ENCODE results near the gene CCDC12. TPM values are rescaled to one million over a fixed set of nuclear protein-coding genes. Genes with fewer than 3 reads are reported as not detected.

CCDC12 gene
- total and polyA plus RNA-seq, 12 donors: 28.8 to 137 (median 34.2) TPM

- Histone ChIP-seq H3K27ac (no peak overlapping the region), H3K36me3 (no peaks in the 10 kb centered on the region), H3K4me3 (no peak overlapping the region), H3K27me3 (peaks cover 0 to 42% (median 0%) of the 10 kb centered on the region in 7 donors), H3K9me3 (no peaks in the 10 kb centered on the region), H3K4me1 (peaks cover 11 to 52% (median 31%) of the 10 kb centered on the region in 9 donors)
- intact Hi-C loops (cut with DNase I): no loop called here
- ATAC-seq (no peak), DNase-seq (no peak)
- 97 to 100% methylated on average over 1 of the region's 1 CpG for WGBS, 2 donors
- TF ChIP-seq, protein P1, sequence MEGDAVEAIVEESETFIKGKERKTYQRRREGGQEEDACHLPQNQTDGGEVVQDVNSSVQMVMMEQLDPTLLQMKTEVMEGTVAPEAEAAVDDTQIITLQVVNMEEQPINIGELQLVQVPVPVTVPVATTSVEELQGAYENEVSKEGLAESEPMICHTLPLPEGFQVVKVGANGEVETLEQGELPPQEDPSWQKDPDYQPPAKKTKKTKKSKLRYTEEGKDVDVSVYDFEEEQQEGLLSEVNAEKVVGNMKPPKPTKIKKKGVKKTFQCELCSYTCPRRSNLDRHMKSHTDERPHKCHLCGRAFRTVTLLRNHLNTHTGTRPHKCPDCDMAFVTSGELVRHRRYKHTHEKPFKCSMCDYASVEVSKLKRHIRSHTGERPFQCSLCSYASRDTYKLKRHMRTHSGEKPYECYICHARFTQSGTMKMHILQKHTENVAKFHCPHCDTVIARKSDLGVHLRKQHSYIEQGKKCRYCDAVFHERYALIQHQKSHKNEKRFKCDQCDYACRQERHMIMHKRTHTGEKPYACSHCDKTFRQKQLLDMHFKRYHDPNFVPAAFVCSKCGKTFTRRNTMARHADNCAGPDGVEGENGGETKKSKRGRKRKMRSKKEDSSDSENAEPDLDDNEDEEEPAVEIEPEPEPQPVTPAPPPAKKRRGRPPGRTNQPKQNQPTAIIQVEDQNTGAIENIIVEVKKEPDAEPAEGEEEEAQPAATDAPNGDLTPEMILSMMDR (IDR thresholded peaks at IDR 0.05): no peak
These were observed 86.4 kb downstream of the CCDC12 start for GRCh38 chr3:46890132-46890531.

- H3K36me3 ChIP-seq: no peaks in the 10 kb centered on the region
- H3K27ac ChIP-seq: no peak overlapping the region
- ATAC-seq (peak in 1 of 8 donors; percentile 15), DNase-seq (peak; percentile 61 to 64)
- no peak overlapping the region for H3K4me3 ChIP-seq
- H3K9me3 ChIP-seq: no peaks in the 10 kb centered on the region
- TF ChIP-seq, protein P1 (IDR thresholded peaks at IDR 0.05): no peak
- peaks cover 11 to 50% (median 31%) of the 10 kb centered on the region in 9 donors for H3K4me1 ChIP-seq
- 57 to 65% methylated on average over 6 of the region's 6 CpGs for WGBS, 2 donors
- intact Hi-C loops (cut with DNase I): no loop called here
- H3K27me3 ChIP-seq: peaks cover 0 to 48% (median 0%) of the 10 kb centered on the region in 7 donors
These were observed 87.0 kb downstream of the CCDC12 start for GRCh38 chr3:46889381-46890110.

GRCh38 chr3:46888705-46889104 lies 87.8 kb downstream of the CCDC12 start:
- peaks cover 11 to 52% (median 31%) of the 10 kb centered on the region in 9 donors for H3K4me1 ChIP-seq
- no peaks in the 10 kb centered on the region for H3K9me3 ChIP-seq
- TF ChIP-seq, protein P1 (IDR thresholded peaks at IDR 0.05): no peak
- H3K36me3 ChIP-seq: no peaks in the 10 kb centered on the region
- H3K4me3 ChIP-seq: no peak overlapping the region
- WGBS, 2 donors: 66 to 68% methylated on average over 13 of the region's 13 CpGs
- DNase-seq (no peak), ATAC-seq (no peak)
- H3K27ac ChIP-seq: peak overlapping the region in 1 of 10 donors; percentile 2
- intact Hi-C loops (cut with DNase I): no loop called here
- peaks cover 0 to 52% (median 2%) of the 10 kb centered on the region in 7 donors for H3K27me3 ChIP-seq

GRCh38 chr3:46887980-46888494 lies 88.5 kb downstream of the CCDC12 start:
- TF ChIP-seq, protein P1 (IDR thresholded peaks at IDR 0.05): no peak
- H3K4me1 ChIP-seq: peaks cover 7 to 51% (median 28%) of the 10 kb centered on the region in 9 donors
- intact Hi-C loops (cut with DNase I): no loop called here
- ATAC-seq: no peak
- H3K27me3 ChIP-seq: peaks cover 0 to 52% (median 7%) of the 10 kb centered on the region in 7 donors
- WGBS, 2 donors: 69 to 84% methylated on average over 7 of the region's 7 CpGs
- no peak for DNase-seq
- no peak overlapping the region for H3K4me3 ChIP-seq
- no peaks in the 10 kb centered on the region for H3K9me3 ChIP-seq
- H3K36me3 ChIP-seq: no peaks in the 10 kb centered on the region
- H3K27ac ChIP-seq: no peak overlapping the region
